Testis (tissue), 3 donors: ENCODE data around the gene AGRN. TPM values are rescaled to one million over a fixed set of nuclear protein-coding genes. Genes with fewer than 3 reads are reported as not detected.

ENCODE experiments used
- DNase-seq: peaks from one replicate; pipeline ENCODE4 v3.0.0-alpha.2; 2019
- H3K27ac ChIP-seq, 2 donors: fragments of 200-600 bp; sonication (generic); one replicate each; pipeline ENCODE4 v1.5.1; 2019
- H3K27me3 ChIP-seq: fragments of 200-600 bp; sonication (generic); one replicate; pipeline ENCODE4 v1.5.1; 2019
- H3K36me3 ChIP-seq: fragments of 200-600 bp; sonication (generic); one replicate; pipeline ENCODE4 v1.5.1; 2017; ENCODE audit warnings: low read depth; ENCODE audit errors: missing control alignments
- H3K4me1 ChIP-seq: fragments of 200-600 bp; sonication (generic); one replicate; pipeline ENCODE4 v1.5.1; 2019
- H3K4me3 ChIP-seq, 2 donors: fragments of 200-600 bp; sonication (generic); one replicate each; pipeline ENCODE4 v1.5.1; 2017 to 2019
- H3K9me3 ChIP-seq: fragments of 200-600 bp; sonication (generic); one replicate; pipeline ENCODE4 v1.5.1; 2017
- POLR2A ChIP-seq: fragments of 450-650 bp; IDR thresholded peaks from one replicate; pipeline ENCODE4 v1.6.1; 2017; ENCODE audit warnings: antibody characterized with exemption, mild to moderate bottlenecking, moderate library complexity
- WGBS, 2 donors: methylation state at CpG; one replicate each; pipeline ENCODE4 v1.1.5; 2018; 5-methylcytosine and 5-hydroxymethylcytosine counted together
- intact Hi-C: fragments of 100-400 bp; cut with DNase I; formaldehyde crosslinking; loops from one replicate; pipeline ENCODE4 v1.15.1; 2023; ENCODE audit warnings: low total_unique reads
- polyA plus RNA-seq: library from polyadenylated mRNA; stranded (reverse); fragments of 350-450 nt; fragmentation: Illumina TruSeq; extraction: RNeasy Lipid Tissue Mini Kit (QIAGEN cat#74804); gene quantifications from one replicate; pipeline ENCODE4 v1.2.3, GENCODE V29; 2014; ENCODE audit warnings: low read depth, low replicate concordance; ENCODE audit not compliant: insufficient read depth
- total RNA-seq, 2 donors: library from RNA; depleted of rRNA; stranded (reverse); fragments of >200 nt; gene quantifications; one replicate each; pipeline ENCODE4 v1.2.3, GENCODE V29; 2016
- TF ChIP-seq, protein P1 (sequence below), 3 experiments: fragments of 450-650 bp in 2 of 3; fragments of 200-600 bp in 1 of 3; sonication (generic) in 1 of 3; IDR thresholded peaks; one replicate each; pipeline ENCODE4 v1.5.1; 2016 to 2019; ENCODE audit warnings: antibody characterized with exemption in 3 of 3, mild to moderate bottlenecking in 2 of 3, moderate library complexity in 1 of 3

Gene AGRN
- total and polyA plus RNA-seq, 3 donors from 2014 or later = 48.9 to 108 (median 99.4) TPM

DNA sequence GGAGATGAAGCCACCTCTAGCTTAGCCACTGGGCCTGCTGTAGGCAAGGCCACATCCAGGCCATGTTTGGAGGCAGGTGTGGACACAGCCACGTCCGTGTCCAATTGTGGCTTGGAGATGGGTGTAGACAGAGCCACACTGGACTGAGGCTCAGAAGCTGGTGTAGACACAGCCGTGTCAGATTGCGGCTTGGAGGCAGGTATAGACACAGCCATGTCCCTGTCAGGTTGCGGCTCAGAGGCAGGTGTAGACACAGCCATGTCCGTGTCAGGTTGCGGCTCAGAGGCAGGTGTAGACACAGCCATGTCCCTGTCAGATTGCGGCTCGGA lies 40.2 kb upstream of the AGRN start:
- no peaks in the 10 kb centered on the region for H3K27me3 ChIP-seq
- H3K4me1 ChIP-seq = peaks cover 5% of the 10 kb centered on the region
- no peak overlapping the region for H3K27ac ChIP-seq
- no peak for DNase-seq
- intact Hi-C loops = loop anchor here (10.0 kb wide), 1 partner anchor 75 kb away; no protein-coding TSS in a partner anchor
- H3K36me3 ChIP-seq = no peaks in the 10 kb centered on the region
- TF ChIP-seq POLR2A = no peak
- TF ChIP-seq, protein P1, sequence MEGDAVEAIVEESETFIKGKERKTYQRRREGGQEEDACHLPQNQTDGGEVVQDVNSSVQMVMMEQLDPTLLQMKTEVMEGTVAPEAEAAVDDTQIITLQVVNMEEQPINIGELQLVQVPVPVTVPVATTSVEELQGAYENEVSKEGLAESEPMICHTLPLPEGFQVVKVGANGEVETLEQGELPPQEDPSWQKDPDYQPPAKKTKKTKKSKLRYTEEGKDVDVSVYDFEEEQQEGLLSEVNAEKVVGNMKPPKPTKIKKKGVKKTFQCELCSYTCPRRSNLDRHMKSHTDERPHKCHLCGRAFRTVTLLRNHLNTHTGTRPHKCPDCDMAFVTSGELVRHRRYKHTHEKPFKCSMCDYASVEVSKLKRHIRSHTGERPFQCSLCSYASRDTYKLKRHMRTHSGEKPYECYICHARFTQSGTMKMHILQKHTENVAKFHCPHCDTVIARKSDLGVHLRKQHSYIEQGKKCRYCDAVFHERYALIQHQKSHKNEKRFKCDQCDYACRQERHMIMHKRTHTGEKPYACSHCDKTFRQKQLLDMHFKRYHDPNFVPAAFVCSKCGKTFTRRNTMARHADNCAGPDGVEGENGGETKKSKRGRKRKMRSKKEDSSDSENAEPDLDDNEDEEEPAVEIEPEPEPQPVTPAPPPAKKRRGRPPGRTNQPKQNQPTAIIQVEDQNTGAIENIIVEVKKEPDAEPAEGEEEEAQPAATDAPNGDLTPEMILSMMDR (IDR thresholded peaks at IDR 0.05) = no peak
- WGBS, 2 donors = 97 to 99% methylated on average over 6 to 9 of the region's 9 CpGs
- H3K4me3 ChIP-seq = no peak overlapping the region
- H3K9me3 ChIP-seq = no peaks in the 10 kb centered on the region

DNA sequence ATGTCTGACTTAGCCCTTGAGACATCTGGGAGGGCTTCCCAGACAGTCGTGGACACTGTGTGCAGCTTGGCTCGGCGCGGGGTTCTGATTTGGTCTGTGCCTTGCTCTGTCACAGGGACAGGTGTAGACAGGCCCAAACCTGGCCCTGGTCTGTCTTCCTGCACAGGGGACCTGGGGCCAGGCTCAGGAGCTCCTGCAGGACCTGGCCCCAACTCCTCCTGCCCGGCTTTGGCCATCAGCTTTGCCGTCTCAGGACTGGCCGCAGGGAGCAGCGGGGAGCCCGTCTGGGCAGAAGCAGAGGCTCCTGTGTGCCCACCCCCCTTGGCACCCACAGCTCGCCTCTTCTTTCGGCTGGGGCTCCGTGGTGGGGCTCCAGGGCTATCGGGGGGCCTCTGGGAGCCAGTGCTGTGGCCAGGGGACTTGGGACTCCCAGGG lies 39.8 kb upstream of the AGRN start:
- Histone ChIP-seq H3K27ac (no peak overlapping the region), H3K27me3 (no peaks in the 10 kb centered on the region), H3K4me3 (no peak overlapping the region), H3K36me3 (no peaks in the 10 kb centered on the region), H3K9me3 (no peaks in the 10 kb centered on the region), H3K4me1 (peaks cover 5% of the 10 kb centered on the region)
- WGBS, 2 donors = 87 to 92% methylated on average over 5 to 13 of the region's 13 CpGs
- DNase-seq = no peak
- intact Hi-C loops = no loop called here
- no peak for TF ChIP-seq POLR2A
- TF ChIP-seq, protein P1 (IDR thresholded peaks at IDR 0.05) = no peak

DNA sequence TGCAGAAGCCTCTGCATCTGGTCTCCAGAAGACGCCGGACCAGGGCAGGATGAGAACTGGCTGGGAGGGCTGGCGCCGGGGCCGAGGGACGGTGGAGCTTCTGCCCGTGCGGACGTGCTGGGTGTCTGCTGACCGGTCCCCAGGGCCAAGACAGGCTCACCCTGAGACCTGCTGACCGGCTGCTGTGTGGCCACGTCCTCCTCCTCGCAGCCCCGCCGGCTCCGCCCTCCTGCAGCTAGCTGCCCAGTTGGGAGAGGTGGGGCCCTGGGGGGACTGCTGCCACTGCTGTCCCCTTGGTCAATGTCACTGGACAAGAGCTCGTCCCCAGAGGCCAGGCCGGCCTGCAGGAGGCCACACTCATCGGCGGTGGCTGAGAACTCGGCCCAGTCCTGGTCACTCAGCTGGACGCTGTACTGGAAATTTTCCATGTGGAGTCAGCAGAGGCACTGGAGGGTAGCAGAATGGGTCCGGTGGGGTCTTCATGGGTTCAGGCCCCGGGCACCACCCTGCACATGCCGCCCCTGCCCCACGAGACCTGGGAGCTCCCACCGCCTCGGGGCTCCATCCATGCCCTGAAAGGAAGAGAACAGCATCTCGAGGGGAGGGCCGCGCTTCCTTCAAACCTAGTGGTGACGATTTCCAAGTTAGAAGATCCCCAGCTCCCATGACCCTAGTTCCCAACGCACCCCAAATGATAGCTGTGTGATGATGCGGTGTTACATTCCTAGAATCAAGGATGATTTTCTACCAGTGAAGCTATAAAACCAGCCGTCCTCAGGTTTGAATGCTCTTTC lies 39.1 kb upstream of the AGRN start:
- intact Hi-C loops = no loop called here
- 80 to 83% methylated on average over 21 to 35 of the region's 35 CpGs for WGBS, 2 donors
- no peaks in the 10 kb centered on the region for H3K27me3 ChIP-seq

DNA sequence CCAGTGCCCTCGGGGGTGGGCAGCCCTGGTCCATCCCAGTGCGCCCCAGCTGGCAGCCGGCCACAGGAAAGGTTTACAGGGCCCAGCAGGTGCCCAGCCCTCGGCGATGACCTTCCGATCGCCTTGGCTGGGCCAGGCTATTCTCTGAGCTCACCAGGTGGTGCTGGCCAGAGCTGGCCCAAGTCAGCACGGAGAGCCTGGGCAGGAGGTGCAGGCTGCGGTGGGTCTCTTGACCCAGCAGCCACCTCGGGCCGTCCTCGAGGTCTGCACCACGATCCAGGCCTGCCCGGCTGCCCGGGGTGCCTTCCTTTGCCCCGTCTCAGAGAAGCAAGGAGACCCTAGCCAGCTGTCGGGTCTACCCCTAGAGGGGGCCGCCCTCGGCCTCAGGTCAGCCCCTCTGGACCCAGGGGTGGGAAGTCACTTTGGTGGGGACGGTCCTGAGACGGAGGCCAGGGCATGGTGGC lies 38.4 kb upstream of the AGRN start:
- 78 to 93% methylated on average over 5 to 21 of the region's 21 CpGs for WGBS, 2 donors
- Histone ChIP-seq H3K4me3 (no peak overlapping the region), H3K27me3 (no peaks in the 10 kb centered on the region), H3K36me3 (no peaks in the 10 kb centered on the region), H3K9me3 (no peaks in the 10 kb centered on the region), H3K4me1 (no peaks in the 10 kb centered on the region), H3K27ac (no peak overlapping the region)
- TF ChIP-seq, protein P1 (IDR thresholded peaks at IDR 0.05) = no peak
- TF ChIP-seq POLR2A = no peak
- intact Hi-C loops = no loop called here
- DNase-seq = no peak

More for the DNA sequence above, 39.1 kb upstream of the AGRN start:
- Histone ChIP-seq H3K36me3 (no peaks in the 10 kb centered on the region), H3K4me3 (no peak overlapping the region), H3K4me1 (peaks cover 5% of the 10 kb centered on the region), H3K27ac (no peak overlapping the region), H3K9me3 (no peaks in the 10 kb centered on the region)
- no peak for DNase-seq
- no peak for TF ChIP-seq POLR2A
- TF ChIP-seq, protein P1 (IDR thresholded peaks at IDR 0.05) = no peak
